ENCODE measurements around the gene CYP19A1.

CYP19A1 gene

DNA sequence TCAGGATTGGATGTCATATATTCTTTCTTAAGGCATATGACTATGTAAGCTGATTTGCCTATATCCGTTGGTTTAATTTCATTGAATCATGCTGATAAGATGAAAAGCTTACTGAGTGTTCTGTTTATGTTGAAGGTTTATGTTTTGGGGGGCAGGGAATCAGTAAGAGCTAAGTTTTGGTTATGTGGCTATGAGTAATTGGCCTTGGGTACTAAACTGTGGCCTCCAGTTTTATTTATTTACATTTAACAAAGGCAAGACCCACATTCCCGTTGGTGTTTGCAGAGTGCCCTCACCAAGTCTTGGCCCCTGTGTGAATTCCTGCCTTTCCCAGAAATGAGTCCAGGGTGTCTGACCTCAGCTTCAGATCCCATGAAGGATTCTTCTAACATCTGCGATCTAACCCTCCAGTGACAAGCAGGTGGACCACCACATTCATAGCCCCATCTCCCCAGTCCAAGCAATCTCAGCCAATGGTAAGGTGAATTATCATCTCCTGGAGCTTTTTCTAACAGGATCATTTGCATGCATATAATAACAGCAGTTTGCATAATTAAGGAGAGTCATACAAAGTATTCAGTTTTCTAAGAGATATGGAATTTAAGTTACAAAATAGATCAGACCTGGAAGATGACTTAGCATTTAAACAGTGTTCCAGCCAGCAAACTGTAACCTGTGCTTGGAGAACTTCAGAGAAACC, 30.5 kb upstream of the CYP19A1 start:
- no peak for TF ChIP-seq POLR2A (IDR thresholded peaks at IDR 0.05; ENCODE audit: low read depth, low read length)
- DNase-seq (ENCODE audit: insufficient read length, low spot score) = no peak
- no peak for FAIRE-seq

DNA sequence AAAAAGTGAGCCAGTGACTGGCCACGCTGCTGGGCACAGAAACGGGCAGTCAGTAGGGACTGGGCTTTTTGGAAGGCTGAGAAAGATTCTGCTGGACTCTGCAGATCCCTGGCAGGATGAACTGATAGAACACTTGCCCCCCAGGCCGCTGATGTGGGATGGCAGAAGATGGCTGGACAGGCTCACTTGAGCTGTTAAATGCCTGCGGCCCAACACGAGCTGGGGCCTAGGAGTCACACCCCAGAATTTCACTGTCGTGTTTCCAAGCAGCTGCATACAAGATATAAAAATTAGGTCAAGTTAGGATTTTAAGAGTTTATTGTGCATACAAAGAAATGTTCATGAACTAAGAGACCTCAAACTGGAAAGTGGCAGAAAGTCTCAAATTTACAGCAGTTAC, 29.9 kb upstream of the CYP19A1 start:
- FAIRE-seq (no peak), DNase-seq (ENCODE audit: insufficient read length, low spot score) (no peak)
- TF ChIP-seq POLR2A (IDR thresholded peaks at IDR 0.05; ENCODE audit: low read depth, low read length) = no peak

DNA sequence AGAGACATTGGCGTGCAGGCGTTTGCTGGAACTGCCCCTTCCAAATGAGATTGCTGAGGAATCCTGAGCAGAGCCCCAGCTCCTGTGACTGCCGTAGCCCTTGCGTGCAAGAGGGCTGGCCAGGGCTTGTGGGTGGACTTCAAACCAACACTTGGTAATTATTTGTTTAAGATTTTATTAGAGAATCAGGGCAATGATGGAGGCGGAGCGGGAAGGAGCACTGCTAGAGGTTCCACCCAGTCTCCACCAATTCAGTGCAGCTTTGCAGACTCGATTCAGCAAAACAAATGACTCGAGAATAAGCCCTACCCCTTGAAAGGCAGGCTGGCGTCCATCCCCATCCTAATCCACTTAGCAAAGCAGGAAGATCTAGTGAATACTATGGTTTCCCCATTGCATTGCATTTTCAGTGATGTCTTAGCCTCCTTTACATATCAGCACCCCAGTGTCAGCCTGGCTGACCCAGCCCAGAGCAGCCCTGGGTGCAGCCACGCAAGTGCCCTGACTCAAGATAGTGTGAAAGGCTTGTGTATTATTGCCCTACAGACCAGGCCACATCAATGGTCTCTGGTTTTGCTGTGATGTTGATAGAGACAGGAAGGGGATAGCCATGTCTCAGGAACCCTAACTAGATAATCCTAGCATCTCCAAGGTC, 29.1 kb upstream of the CYP19A1 start:
- FAIRE-seq (no peak), DNase-seq (ENCODE audit: insufficient read length, low spot score) (no peak)
- no peak for TF ChIP-seq POLR2A (IDR thresholded peaks at IDR 0.05; ENCODE audit: low read depth, low read length)

DNA sequence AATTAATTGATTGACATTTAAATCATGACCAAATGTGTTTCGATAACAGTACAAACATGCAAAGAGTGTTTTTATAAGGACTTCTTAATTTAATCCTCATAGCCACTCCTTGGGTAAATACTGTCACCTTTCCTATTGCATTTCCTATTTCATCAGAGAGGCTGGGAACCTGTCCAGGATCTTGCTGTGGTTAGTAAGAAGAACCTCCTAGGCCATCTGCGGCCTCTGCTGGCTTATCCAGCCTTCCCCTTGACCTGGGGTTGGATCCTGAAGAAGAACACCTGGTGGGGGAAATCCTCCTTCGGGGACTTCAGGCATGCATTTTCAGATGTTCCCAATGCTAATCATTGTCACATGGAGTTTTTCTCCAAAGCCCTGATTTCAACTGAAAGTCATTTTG, 28.5 kb upstream of the CYP19A1 start:
- TF ChIP-seq POLR2A (IDR thresholded peaks at IDR 0.05; ENCODE audit: low read depth, low read length) = no peak
- FAIRE-seq = no peak
- DNase-seq (ENCODE audit: insufficient read length, low spot score) = no peak

DNA sequence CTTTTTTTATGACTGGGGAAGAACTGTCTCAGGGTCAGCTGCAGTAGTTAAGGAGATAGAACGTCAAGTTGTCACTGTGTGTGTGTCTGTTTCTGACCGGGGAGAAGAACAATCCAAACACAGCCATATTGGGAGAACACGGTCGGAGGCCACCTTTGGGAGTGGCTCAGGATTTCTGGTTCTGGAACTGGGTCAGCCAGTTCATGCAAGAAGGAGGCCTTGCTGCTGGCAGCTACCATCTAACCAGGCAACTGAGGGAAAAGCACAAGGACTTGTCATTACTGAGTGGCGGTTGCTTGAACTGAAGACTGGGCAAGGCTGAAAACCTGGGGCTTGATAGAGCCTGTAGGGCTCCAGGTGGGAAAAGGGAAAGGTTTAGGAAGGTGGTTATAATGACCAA, 27.7 kb upstream of the CYP19A1 start:
- DNase-seq (ENCODE audit: insufficient read length, low spot score) (no peak), FAIRE-seq (no peak)
- TF ChIP-seq POLR2A (IDR thresholded peaks at IDR 0.05; ENCODE audit: low read depth, low read length) = no peak

DNA sequence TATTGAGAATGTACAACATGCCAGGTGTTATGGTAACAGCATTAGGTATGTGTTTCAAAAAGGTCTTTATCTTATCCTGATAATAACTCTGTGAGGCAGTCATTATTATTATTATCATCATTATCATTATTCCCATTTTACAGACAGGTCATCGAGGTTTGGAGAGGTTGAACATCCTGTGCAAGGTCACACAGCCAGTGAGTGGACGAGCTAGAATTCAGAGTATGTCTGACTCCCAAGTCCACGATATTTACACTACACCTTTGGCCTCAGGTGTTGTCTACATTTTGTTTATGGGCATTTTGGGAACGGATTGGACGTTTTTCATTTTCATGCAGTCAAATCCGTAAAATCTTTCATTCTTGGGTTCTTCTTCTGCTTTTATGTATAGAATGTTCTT, 27.0 kb upstream of the CYP19A1 start:
- TF ChIP-seq POLR2A (IDR thresholded peaks at IDR 0.05; ENCODE audit: low read depth, low read length) = no peak
- no peak for DNase-seq (ENCODE audit: insufficient read length, low spot score)
- no peak for FAIRE-seq

DNA sequence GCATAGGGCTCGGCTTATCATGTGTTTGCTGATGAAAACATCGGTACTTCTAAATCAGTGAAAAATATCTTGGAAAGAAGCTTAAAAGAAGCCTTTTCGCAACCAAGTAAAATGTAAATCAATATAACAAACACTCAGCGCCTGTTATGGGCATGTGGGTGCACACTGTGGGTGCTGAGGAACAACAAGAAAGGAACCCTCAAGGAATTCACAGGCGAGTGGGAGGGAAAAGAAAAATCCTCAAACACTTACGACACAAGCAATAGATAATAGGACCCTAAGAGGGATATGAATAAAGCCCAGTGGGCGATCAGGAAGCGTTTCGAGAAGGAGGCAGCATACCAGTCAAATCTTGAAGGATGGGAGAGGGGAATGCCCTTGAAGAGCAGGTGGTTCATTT, 25.0 kb upstream of the CYP19A1 start:
- no peak for TF ChIP-seq POLR2A (IDR thresholded peaks at IDR 0.05; ENCODE audit: low read depth, low read length)
- DNase-seq (ENCODE audit: insufficient read length, low spot score) (no peak), FAIRE-seq (no peak)

DNA sequence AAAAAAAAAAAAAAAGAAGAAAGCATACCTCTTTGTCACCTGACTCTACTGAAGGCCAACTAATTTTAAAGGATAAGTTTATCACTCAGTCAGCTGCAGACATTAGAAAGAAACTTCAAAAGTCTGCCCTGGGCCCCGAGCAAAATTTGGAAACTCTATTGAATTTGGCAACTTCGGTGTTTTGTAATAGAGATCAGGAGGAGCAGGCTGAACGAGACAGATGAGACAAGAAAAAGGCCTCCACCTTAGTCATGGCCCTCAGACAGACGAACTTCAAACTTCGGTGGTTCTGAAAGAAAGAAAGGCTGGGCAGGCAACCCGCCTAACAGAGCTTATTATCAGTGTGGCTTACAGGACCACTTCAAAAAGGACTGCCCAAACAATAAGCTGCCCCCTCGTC, 21.6 kb upstream of the CYP19A1 start:
- no peak for TF ChIP-seq POLR2A (IDR thresholded peaks at IDR 0.05; ENCODE audit: low read depth, low read length)
- DNase-seq (ENCODE audit: insufficient read length, low spot score) (no peak), FAIRE-seq (no peak)

DNA sequence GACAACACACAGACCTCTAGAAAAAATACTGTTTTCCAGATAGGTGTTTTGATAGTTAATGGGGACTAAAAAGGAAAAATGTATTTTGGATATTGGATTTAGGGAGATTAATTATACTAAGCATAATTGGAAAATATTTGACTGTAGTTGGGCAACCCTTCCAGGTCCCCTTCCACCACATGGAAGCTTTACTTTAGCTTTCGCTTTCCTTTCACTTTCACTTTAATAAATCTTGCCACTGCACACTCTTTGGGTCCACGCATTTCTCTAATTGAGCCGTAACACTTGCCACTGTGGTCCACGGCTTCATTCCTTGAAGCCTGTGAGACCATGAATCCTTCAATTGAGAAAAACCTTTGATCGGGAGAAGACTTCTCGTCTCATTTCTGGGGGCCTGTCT, 18.6 kb upstream of the CYP19A1 start:
- DNase-seq (ENCODE audit: insufficient read length, low spot score) (no peak), FAIRE-seq (no peak)
- TF ChIP-seq POLR2A (IDR thresholded peaks at IDR 0.05; ENCODE audit: low read depth, low read length) = no peak

DNA sequence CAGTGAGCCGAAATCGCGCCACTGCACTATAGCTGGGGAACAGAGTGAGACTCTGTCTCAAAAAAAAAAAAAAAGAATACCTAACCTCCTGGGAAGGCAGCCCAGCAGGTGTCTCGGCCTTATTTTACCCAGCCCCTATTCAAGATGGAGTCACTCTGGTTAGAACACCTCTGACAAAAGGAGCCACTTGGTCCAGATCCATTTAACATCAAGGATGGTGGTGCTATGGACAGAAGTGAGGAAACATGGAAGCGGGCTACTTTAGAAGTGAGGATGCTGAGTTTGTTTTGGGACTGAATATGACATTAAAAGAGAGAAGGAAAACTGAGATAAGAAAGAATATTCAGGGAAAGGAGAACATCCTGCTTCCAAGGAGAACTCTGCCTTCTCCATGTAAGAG, 17.8 kb upstream of the CYP19A1 start:
- no peak for TF ChIP-seq POLR2A (IDR thresholded peaks at IDR 0.05; ENCODE audit: low read depth, low read length)
- DNase-seq (ENCODE audit: insufficient read length, low spot score) (no peak), FAIRE-seq (no peak)

DNA sequence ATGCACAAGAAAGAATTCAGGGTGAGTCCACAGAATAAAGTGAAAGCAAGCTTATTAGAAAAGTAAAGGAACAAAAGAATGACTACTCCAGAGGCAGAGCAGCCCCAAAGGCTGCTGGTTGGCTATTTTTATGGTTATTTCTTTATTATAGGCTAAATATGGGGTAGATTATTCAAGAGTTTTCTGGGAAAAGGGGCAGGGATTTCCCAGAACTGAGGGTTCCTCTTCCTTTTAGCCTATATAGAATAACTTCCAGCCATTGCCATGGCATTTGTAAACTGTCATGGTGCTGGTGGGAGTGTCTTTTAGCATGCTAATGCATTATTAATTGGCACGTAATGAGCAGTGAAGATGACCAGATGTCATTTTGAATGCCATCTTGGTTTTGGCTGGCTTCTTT, 16.7 kb upstream of the CYP19A1 start:
- DNase-seq (ENCODE audit: insufficient read length, low spot score) = no peak
- FAIRE-seq = no peak
- no peak for TF ChIP-seq POLR2A (IDR thresholded peaks at IDR 0.05; ENCODE audit: low read depth, low read length)

DNA sequence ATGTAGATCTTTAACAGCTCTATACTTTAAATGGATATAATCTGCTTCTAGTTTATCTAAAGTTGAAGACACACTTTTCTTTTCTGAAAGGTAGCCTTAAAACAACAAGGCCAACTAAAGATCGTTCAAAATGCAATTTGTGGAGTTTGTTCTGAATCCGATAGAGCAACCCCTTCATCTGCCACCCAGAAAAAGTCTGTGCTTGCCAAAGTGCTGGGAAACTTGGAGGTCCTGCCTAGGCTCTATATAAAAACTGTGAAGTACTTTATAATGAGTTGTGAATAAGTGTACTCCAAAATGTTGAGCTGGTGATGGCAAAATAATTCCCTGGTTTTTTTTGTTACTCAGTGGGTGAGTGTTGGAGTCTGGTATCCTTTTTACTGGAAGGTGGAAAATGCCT, 15.6 kb upstream of the CYP19A1 start:
- no peak for TF ChIP-seq POLR2A (IDR thresholded peaks at IDR 0.05; ENCODE audit: low read depth, low read length)
- FAIRE-seq (no peak), DNase-seq (ENCODE audit: insufficient read length, low spot score) (no peak)

DNA sequence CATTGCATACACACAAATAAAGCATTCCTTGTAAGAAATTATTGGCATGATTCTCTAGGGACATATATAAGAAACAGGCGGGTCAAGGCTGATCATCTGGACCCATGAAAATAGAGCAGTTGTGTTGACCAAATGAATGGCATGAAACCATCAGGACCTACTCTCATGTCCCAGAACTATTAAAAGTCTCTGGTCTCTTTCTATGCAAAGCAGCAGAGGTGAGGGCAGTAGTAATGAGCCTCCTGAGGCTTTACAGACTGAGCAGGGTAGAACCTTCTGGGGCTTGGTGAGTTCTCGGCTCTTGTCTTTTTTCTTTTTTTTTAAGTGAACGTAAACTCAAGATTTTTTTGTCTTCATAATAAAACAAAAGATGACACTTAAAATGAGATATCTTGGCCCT, 12.3 kb upstream of the CYP19A1 start:
- TF ChIP-seq POLR2A (IDR thresholded peaks at IDR 0.05; ENCODE audit: low read depth, low read length) = no peak
- no peak for DNase-seq (ENCODE audit: insufficient read length, low spot score)
- FAIRE-seq = no peak

DNA sequence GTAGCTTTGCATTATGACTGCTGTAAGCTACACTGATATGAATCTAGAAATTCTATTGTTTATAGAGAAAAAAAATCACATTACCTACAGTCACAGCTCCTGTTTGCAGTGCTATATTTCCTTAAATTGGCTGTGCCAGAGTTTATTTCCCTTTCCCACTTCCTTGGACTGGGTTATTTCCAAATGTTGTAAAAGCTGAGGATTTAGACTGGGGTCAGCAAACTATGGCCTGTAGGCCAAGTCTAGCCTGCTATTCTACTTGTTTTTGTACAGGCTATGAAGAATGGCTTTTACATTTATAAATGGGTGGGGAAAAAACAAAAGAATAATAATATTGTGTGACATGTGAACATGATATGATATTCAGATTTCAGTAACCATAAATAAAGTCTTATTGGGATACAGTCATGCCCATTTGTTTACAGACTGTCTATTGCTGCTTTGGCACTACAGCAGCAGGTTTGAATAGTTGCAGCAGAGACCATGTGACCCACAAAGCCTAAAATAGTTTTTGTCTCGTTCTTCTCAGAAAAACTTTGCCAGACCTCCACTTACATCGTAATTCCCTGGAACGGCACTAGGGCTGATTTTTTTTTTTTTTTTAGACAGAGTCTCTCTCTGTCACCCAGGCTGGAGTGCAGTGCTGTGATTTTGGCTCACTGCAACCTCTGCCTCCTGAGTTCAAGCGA, 10.9 kb upstream of the CYP19A1 start:
- TF ChIP-seq POLR2A (IDR thresholded peaks at IDR 0.05; ENCODE audit: low read depth, low read length) = no peak
- DNase-seq (ENCODE audit: insufficient read length, low spot score) (no peak), FAIRE-seq (no peak)

DNA sequence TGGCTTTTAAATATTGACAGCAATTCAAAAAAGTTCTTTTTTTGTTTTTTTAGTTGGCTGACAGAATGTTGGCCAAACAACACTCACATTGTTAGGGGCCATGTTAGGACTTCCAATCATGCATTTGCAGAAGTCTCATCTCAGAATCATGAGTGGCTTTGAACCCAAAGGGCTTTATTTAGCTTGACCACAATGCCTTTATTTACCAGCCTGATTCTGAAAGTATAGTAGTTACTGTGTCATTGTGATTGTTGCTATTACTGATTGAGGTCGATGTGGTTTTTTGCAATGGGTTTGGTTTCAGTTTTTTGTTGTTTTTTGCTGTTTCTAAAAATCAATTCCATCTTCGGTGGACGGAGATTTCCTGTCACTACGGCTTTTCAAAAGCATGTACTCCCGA, 10.3 kb upstream of the CYP19A1 start:
- TF ChIP-seq POLR2A (IDR thresholded peaks at IDR 0.05; ENCODE audit: low read depth, low read length) = no peak
- FAIRE-seq (no peak), DNase-seq (ENCODE audit: insufficient read length, low spot score) (no peak)

Data from H54 (cell line).